GM23248 (cell line): ENCODE measurements around the gene TRAPPC12.

Experiments used
- EZH2 ChIP-seq: fragments of 200-600 bp; sonication (generic); IDR thresholded peaks from 2 replicates; pipeline ENCODE4 v1.6.1; 2018; ENCODE audit warnings: antibody characterized with exemption, mild to moderate bottlenecking; ENCODE audit not compliant: insufficient read depth, poor library complexity, severe bottlenecking
- EZH2phosphoT487 ChIP-seq: fragments of 200-600 bp; sonication (generic); IDR thresholded peaks from 2 replicates; pipeline ENCODE4 v1.6.1; 2018; ENCODE audit warnings: antibody characterized with exemption, moderate library complexity, mild to moderate bottlenecking, low read depth; ENCODE audit not compliant: insufficient read depth

DNA sequence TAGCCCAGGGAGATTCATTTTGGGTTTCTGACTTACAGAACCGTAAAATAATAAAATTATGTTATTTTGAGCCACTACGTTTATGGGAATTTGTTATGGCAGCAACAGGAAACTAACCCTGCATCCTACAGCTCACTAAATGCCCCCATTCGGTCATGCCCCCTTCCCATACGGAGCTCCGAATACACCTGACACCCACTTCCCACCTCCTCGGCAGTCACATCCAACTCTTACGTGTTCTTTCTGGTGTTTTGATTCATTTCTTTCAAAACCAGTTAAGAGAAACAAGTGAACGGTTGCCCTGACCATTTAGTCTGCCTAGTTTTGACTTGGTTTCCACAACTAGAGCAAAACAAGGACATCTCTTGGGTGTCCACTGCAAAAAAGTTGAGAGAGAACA lies 21.6 kb upstream of the TRAPPC12 start:
- TF ChIP-seq EZH2 (no peak), EZH2phosphoT487 (no peak)
